ENCODE measurements around the gene C4orf50.

Gene C4orf50

DNA sequence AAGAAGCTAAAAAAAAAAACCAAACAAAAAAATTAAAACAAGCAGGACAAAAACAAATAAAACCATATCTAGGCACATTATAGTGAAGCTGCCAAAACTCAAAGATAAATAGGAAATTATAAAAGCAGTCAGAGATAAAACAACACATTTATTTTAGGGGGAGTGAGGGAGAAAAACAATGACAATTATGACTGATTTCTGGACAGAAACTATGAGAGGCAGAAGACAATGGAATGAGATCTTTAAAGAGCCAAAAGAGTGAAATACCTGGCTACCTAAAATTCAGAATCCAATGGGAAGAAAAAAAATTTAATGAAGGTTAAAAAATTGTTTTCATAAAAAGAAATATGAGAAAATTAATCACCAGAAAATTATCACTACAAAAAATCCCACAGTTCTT is 33.4 kb downstream of the C4orf50 start:
- TF ChIP-seq TAF1 (IDR thresholded peaks at IDR 0.05; ENCODE audit: borderline replicate concordance, insufficient read depth, low read length) = no peak
- TF ChIP-seq, protein P1, sequence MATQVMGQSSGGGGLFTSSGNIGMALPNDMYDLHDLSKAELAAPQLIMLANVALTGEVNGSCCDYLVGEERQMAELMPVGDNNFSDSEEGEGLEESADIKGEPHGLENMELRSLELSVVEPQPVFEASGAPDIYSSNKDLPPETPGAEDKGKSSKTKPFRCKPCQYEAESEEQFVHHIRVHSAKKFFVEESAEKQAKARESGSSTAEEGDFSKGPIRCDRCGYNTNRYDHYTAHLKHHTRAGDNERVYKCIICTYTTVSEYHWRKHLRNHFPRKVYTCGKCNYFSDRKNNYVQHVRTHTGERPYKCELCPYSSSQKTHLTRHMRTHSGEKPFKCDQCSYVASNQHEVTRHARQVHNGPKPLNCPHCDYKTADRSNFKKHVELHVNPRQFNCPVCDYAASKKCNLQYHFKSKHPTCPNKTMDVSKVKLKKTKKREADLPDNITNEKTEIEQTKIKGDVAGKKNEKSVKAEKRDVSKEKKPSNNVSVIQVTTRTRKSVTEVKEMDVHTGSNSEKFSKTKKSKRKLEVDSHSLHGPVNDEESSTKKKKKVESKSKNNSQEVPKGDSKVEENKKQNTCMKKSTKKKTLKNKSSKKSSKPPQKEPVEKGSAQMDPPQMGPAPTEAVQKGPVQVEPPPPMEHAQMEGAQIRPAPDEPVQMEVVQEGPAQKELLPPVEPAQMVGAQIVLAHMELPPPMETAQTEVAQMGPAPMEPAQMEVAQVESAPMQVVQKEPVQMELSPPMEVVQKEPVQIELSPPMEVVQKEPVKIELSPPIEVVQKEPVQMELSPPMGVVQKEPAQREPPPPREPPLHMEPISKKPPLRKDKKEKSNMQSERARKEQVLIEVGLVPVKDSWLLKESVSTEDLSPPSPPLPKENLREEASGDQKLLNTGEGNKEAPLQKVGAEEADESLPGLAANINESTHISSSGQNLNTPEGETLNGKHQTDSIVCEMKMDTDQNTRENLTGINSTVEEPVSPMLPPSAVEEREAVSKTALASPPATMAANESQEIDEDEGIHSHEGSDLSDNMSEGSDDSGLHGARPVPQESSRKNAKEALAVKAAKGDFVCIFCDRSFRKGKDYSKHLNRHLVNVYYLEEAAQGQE (IDR thresholded peaks at IDR 0.05; ENCODE audit: insufficient read depth in 1 of 2, low read depth in 2 of 2, low read length in 2 of 2) = no peak

DNA sequence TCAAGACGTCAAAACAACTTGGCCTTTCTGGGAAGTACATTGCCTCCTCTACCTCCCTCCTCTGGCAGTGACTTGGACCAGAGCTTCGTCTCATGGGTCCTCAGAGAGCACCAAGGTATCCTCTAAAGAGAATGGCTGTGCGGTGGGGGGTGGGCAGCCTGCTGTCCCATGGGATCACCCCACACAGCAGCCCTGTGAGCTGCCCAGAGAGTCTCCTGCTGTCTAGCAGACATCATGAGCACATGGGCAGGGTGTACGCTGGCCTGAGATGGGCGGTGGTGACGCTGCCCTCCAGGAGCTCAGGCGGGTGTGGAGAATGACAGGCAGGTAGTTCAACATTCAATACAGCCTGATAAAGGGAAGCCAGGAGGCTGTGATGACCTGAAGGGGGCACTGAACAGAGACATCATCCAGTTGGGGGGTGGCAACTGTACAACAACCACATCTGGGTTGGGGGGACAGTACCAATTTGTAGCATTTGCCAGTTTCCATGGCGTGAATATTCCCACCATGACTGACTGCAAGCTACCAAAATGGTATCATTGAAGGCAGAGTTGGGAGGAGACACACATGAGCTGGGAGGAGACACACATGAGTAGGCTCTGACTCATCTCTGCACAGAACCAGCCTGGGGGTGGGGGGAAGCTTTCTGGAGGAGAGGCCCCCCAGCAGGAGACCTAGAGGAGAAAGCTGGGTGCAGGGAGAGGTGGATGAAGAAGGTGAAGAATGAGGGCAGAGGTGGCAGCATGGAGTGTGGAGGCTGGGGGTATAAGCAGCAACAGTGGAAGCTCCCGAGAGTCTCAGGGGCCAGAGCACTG is 35.9 kb downstream of the C4orf50 start:
- TF ChIP-seq, protein P1 (IDR thresholded peaks at IDR 0.05; ENCODE audit: insufficient read depth in 1 of 2, low read depth in 2 of 2, low read length in 2 of 2) = no peak
- TF ChIP-seq SIN3A (IDR thresholded peaks at IDR 0.05; ENCODE audit: borderline replicate concordance, insufficient read depth, low read length) (no peak), FOXP2 (optimal IDR thresholded peaks at IDR 0.05; ENCODE audit: borderline replicate concordance, extremely low read depth, extremely low read length, insufficient read depth) (no peak), TAF1 (IDR thresholded peaks at IDR 0.05; ENCODE audit: borderline replicate concordance, insufficient read depth, low read length) (no peak), POLR2AphosphoS5 (IDR thresholded peaks at IDR 0.05; ENCODE audit: low read depth, low read length) (no peak)

DNA sequence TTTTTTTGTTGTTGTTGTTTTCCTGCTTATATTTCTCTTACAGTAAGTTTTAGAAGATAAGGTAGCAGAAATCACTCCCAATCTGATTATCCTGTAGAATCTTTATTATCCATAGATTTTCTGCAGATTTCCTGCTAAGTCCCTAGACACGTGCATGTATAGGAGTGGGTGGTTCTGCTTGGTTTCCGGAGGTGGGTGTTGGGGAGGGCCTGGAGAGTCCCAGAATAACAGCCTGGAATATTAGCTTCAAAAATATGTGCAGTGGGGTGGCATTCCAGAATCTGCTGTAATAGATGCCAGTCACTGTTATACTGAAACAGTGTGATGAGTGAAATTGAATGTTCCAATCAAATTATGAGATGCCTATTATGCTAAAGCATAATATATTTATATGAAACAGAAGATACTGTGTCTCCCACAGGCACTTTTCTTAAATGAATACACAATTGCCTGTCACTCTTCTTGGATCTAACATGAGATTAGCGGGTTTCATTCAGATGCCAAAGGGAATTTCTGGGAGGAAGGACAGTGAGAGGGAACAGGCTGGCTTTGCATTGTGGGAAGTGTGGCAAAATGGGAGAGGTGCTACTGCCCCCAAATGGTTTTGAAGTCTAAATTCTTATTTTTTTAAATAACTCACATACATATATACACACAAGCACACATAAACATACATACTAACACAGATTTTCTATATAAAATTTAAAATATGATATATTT is 37.6 kb downstream of the C4orf50 start:
- TF ChIP-seq SIN3A (IDR thresholded peaks at IDR 0.05; ENCODE audit: borderline replicate concordance, insufficient read depth, low read length) (no peak), FOXP2 (optimal IDR thresholded peaks at IDR 0.05; ENCODE audit: borderline replicate concordance, extremely low read depth, extremely low read length, insufficient read depth) (no peak), TAF1 (IDR thresholded peaks at IDR 0.05; ENCODE audit: borderline replicate concordance, insufficient read depth, low read length) (no peak), POLR2AphosphoS5 (IDR thresholded peaks at IDR 0.05; ENCODE audit: low read depth, low read length) (no peak)
- TF ChIP-seq, protein P1 (IDR thresholded peaks at IDR 0.05; ENCODE audit: insufficient read depth in 1 of 2, low read depth in 2 of 2, low read length in 2 of 2) = no peak

DNA sequence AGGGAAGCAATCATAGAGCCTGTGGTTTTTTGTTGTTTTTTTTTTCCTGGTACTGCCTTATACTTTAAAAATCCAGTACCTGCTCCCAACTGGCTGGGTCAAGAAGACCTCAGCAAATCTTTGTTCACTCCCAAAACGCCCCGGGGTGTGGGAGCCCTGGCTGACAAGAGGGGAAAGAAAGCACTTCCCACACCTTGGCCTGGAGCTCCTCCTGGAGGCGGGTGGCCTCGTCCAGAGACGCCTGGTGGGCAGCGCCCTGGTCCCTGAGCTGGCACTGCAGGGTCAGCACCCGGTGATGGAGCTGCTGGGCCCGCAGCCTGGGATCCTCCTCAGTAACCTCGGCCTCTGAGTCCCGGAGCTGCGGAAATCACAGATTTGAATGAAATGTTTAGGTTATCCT is 38.2 kb downstream of the C4orf50 start:
- TF ChIP-seq FOXP2 (optimal IDR thresholded peaks at IDR 0.05; ENCODE audit: borderline replicate concordance, extremely low read depth, extremely low read length, insufficient read depth) = no peak
- TF ChIP-seq, protein P1 (IDR thresholded peaks at IDR 0.05; ENCODE audit: insufficient read depth in 1 of 2, low read depth in 2 of 2, low read length in 2 of 2) = no peak
- TF ChIP-seq TAF1 (IDR thresholded peaks at IDR 0.05; ENCODE audit: borderline replicate concordance, insufficient read depth, low read length) = no peak
- TF ChIP-seq POLR2AphosphoS5 (IDR thresholded peaks at IDR 0.05; ENCODE audit: low read depth, low read length) = no peak
- TF ChIP-seq SIN3A (IDR thresholded peaks at IDR 0.05; ENCODE audit: borderline replicate concordance, insufficient read depth, low read length) = no peak

Measured in PFSK-1 (cell line).